ENCODE results near the gene FBXL12.
A peak's percentile ranks its signal among the peaks of the same experiment; 100 is the strongest.
"Not testable (repeated sequence)": the region's sequence is repeated elsewhere in the genome, so short reads cannot be mapped to it uniquely, and the experiment has no call there.

Gene FBXL12

DNA sequence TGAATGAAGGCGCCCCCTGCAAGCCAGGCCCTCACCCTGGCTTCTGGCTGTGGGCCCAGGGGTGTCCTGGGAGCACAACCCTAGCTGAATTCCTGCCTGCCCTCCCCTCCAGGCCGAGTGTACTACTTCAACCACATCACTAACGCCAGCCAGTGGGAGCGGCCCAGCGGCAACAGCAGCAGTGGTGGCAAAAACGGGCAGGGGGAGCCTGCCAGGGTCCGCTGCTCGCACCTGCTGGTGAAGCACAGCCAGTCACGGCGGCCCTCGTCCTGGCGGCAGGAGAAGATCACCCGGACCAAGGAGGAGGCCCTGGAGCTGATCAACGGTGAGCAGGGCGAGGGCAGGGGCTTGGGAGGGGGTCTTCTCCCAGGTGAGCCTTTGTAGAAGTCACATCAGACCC, 19.4 kb upstream of the FBXL12 start:
- no peak for DNase-seq (ENCODE audit: low read depth)

DNA sequence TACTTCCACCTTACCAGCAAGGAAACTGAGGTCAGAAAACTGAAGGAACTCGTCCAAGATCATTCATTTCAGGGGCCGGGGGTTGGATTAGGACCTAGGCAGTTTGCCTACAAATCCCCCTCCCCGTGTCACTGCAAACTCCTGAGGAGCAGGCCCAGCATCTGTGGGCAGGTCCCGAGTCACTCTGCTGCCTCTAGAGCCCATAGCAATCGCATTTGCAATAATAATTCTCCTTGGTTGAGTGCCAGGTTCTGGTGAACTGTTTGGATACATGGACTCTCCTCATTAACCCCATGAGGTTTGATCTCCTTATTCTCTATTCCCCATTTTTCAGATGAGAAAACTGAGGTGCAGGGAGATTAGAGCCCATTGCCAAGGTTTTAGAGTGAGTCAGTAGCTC, 17.1 kb upstream of the FBXL12 start:
- peak; percentile 64 for DNase-seq (ENCODE audit: low read depth)

DNA sequence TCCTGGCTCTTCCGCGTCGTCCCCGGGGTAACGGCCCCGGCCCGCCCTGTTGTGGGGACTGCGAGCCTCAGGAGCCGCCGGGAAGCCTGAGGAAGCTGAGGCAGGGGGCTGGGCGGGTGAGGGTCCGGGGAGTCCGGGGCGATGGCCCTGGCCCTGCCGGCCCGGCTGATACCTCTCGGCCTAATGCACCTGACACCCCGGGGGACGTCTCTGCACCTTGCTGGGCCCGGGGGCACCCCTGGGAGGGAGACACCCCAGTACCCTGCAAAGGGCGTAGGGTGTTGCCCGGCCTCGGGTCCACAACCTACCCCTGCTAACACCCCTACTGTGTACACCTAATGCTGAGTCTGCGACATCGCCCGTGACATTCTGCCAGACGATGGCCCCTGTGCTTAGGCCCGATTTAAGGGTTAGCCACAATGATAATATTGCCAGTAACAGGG, 16.6 kb upstream of the FBXL12 start:
- DNase-seq (ENCODE audit: low read depth): no peak

DNA sequence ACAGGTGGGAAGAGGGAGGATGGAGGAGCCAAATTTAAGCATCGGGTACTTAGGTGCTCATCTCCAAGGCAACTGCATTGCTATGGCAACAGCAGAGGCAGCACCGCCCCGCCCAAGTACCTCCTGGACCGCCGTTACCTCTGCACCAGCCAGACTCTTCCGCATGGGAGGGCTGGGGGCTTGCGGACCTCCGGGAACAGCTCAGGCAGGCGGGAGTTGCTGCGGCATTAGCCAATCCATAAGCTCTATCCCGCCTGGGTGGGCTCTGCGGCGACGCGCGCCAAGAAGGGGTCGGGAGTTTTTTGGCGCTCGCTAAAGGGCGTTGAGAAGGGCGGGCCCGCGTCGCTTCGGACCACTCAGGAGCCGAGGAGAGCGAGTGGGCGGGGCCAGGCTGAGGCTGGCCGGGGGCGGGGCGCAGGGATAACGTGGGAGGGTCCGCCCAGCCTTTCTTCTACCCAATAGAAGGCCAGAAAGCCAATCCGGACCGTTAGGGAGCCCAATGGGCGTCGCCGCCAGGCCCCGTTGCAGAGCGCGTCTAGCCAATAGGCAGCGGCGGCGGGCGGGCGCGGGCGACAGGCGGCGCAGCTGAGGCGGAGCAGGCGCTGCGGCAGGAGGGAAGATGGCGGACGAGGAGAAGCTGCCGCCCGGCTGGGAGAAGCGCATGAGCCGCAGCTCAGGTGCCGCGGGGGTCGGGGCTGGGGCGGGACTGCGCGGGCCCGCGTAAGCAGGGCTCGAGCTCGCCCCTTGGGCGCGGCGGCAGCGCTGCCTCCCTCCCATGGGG, 16.0 kb upstream of the FBXL12 start, which contains the start of gene PIN1:
Gene PIN1, plus strand, starts transcription at position 593 of the 781 bp plus-strand sequence. Its CDS starts 27 bp downstream, at position 620.
- DNase-seq (ENCODE audit: low read depth): peak; percentile 99

DNA sequence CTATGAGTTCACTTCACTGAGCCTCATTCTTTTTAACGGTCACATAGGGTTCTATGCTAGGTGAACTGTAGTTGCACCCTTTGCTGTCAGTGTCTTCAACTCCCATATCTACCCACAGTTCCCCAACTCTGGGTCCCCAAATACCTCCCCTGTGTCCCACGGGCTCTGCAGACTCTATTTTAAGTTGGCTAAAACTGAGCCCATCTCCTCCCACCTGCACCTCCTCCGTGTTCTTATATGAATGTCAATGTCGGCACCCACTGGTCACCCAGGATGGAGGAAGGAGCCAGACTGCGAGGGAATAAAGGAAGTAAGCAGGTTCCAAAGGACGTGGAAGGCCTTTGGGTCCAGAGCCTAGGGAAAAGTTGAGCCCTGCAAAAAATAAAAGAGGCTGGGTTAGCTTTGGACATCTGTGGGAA, 15.4 kb upstream of the FBXL12 start:
- DNase-seq (ENCODE audit: low read depth): no peak

DNA sequence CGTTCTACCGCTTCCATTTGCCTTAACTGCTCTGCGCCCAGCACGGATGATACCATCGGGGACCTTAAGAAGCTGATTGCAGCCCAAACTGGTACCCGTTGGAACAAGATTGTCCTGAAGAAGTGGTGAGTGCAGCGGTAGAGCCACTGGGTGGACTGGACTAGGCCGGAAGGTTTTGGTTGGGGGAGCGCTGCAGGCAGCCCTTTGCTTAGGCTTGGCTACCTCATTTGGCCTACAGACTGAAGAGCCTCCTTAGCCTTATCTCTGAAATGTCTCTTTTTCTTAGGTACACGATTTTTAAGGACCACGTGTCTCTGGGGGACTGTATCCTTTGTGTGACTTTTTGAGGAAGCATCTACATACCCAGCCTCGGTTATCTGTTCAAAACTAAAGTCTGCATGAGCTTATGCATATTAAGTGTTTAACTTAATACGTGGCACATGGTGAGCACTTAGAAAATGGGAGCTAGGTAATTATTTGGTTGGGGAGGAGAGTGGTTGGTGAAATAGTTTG, 9.7 kb upstream of the FBXL12 start:
- no peak for DNase-seq (ENCODE audit: low read depth)

DNA sequence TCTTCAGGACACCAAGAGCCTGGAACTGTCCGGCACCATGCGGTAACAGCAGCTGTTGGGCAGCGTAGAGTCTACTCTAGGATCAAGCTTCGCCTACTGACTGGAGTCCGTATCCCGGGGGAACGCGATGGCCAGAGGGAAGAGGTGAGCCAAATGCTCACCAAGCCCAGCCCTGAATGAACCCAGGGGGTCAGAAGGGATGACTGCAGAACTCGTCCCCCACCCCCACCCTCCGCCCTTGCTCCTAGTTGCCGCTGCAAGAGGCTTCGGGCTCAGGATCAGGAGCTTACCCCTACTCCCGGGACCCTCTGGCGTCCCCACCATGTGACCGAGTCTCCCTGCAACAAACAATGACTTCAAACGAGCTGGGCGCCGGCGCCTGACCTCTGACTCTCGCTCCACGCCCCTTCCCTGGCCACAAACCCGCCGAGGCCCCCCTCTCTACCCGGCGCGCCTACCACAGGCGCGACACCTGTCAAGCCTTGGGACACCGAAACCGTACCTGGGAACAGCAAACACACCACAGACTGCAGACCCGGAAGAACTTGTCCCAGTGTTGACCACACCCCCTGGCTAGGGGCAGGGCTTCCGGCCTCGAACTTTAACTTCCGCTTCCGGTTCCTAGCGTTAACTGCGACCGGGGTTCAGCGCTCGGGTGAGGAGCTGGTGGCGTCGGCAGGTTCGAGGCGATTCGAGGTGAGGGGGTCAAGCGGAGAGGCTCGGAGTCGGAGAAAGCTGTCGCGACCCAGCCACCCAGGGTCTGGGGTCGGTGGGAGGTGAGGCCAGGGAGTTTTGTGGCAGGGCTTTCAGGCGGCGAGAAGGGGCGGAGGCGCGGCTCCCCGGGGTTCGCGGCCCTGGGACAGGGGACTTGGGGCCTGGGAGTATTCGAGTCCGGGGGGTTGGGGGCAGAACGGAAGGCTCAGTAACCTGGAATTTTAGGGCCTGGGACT, 8.7 kb upstream of the FBXL12 start, which contains the start of gene UBL5:
Gene UBL5, plus strand, starts transcription at position 630 of the 950 bp plus-strand sequence. CDS start 420 bp downstream, outside the sequence.
- peak; percentile 87 for DNase-seq (ENCODE audit: low read depth)

DNA sequence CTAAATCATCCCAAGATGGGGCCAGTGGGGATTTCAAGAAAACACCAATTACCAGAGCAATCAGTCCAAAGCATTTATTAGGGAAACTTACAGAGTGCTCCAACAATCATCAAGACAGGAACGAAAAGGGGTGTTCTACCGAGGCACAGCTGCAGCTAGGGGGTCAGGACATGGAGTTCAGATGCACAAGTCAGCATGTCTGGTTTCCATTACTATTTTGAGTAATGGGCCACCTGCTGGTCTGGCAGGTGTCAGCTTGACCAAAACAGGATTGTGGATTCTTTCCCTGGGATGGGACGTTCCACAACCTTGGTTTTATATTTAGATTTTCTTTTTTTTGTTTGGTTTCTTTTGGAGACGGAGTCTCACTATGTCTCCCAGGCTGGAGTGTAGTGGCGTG, 4.9 kb upstream of the FBXL12 start:
- no peak for DNase-seq (ENCODE audit: low read depth)

DNA sequence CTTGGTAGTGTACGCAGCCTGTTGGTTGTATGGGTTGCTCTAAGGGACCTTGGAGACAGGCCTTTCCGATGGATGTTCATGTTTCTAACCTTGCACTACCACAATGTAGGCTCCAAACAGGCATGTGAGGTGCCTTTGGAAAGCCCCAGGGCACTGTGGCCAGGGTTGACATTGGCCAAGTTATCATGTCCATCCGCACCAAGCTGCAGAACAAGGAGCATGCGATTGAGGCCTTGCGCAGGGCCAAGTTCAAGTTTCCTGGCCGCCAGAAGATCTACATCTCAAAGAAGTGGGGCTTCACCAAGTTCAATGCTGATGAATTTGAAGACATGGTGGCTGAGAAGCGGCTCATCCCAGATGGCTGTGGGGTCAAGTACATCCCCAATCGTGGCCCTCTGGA, 1.2 kb upstream of the FBXL12 start:
- DNase-seq (ENCODE audit: low read depth): not testable (repeated sequence)

DNA sequence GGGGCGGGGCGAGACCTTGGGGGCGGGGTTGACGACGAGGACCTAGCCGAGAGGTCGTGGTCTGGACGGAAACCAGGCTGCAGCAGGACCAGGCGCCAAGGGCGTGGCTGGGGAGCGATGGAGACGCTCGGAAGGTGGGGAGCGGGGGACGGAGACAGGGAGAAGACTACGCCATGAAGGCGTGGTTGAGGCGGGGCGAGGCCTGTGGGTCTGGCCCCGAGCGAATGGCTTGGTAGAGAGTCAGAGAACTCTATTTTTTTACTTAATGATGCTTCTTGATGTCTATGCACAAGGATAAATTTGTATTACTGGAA, 674 bp upstream of the FBXL12 start:
- DNase-seq (ENCODE audit: low read depth): no peak

DNA sequence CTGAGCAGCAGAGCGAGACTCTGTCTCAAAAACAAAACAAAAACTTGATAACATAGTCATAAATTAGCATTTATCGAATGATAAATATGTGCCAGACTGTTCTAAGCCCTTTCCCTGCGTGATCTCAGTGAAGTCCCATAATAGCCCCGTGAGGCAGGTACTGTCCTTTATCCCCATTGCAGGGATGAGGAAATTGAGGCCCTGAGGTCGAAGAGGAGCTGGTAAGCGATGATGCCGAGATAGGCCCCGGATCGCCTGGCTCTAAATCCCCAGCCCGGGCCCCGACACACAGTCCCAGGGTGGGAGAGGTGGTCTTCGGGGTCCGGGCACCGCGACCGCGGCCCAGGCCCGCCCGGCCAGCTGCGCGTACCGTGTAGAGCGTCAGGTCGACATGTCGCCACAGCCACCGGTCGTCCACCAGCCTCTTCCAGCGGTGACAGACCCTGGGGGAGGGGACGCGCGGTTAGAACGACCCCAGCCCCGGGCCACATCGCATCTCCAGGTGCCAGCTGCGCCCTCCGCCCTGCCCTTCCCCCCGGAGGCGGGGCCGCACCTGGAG, 625 bp downstream of the FBXL12 start:
- DNase-seq (ENCODE audit: low read depth): no peak

DNA sequence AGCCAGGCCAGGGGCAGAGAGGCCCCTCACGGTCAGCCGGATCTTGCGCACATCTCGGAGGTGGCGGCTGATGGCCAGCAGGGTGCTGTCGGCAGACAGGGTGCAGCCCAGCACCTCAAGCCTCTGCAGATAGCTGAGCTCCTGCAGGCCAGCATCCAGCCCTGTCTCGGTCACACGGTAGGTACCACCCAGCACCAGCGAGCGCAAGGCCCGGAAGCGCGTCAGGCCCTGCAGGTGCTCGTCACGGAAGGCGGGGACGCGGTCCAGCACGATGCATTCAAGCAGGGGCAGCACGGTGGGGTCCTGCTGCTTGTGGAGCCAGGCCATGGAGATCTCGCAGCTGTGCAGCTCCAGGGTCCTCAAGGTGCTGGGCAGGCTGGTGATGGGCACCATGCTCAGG, 7.7 kb downstream of the FBXL12 start:
- DNase-seq (ENCODE audit: low read depth): no peak

DNA sequence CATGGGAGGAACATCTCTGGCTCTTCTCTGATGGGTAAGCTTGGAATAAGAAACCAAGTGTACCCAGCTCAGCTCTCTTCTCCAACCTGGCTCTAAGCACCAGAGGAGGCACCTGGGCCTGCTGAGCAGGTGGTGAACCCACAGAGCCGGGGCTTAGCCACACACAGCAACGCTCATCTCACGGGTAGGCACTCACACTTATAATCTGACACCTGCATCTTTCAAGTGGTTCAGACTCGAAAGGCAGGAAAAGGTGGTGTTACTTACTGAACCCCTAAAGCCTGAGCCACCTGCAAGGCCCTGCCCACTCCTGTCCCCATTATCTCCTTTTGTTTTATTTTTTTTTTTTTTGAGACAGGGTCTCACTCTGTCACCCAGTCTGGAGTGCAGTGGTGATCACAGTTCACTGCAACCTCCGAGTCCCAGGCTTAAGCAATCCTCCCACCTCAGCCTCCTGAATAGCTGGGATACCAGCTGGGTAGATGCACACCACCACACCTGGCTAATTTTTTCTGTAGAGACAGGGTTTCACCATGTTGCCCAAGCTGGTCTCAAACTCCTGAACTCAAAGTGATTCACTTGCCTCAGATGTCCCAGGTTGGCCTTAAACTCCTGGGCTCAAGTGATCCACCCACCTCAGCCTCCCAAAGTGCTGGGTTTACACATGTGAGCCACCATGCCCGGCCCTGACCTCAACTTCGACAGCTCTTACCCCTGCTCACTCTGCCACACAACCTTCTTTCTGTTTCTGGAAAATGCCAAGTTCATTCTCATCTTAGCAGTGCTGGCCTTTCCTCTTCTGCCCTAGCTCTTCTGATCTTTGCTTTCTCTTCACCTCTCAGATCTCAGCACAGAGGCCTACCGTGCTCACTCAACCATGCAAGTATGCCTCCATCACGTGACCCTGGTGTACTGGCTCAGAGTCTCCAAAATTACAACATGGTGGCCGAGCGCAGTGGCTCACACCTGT, 9.7 kb downstream of the FBXL12 start:
- no peak for DNase-seq (ENCODE audit: low read depth)

DNA sequence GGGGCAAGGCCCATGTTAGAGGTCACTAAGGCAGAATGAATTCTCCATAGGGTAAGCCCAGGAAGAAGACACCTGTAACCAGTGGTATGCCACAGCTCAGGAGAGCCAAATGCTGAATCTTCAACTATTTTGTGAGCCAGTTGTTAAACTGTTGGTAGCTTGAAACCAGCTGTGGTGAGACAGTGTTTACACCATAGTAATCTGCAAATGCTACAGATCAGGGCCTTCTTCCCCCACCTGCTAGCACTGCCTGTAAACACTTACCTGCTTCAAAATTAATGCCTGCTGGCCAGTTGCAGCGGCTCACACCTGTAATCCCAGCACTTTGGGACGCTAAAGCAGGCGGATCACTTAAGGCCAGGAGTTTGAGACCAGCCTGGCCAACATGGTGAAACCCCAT, 12.1 kb downstream of the FBXL12 start:
- no peak for DNase-seq (ENCODE audit: low read depth)

DNA sequence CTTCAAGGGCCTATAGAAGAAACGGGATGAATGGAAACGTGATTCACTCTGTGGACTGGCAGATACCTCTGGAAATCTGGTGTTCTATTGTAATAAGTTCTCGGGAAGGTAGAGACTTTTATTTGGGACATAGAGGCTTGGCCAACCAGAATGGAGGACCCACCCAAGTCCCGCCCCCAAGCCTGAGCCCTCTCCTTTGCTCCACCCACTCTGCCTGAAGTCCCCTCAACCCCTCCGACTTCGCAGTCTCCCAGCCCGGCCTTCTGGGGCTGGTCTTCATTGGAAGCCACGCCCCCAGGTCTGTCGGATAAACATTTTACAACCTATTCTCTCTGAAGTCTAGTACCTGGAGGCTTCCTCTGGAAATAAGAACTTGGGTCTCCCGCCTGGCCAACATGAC, 16.9 kb downstream of the FBXL12 start:
- no peak for DNase-seq (ENCODE audit: low read depth)

DNA sequence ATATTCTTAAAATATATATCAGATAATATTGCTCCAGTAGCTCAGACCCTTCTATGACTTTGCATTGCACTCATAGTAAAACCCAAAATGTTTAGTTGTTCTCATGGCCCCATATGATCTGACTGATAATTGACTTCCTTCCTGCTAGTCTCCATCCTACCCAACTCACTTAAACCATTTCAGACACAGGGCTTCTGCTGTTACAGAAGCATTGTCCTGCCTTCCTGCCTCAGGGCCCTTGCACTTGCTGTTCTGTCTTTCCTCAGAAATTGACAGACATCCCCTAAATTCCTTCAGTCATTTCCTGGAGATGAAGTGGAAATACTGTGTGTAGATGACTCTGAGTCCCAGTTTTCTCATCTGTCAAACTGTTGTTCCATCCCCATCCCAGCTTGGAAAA, 19.7 kb downstream of the FBXL12 start:
- no peak for DNase-seq (ENCODE audit: low read depth)

DNA sequence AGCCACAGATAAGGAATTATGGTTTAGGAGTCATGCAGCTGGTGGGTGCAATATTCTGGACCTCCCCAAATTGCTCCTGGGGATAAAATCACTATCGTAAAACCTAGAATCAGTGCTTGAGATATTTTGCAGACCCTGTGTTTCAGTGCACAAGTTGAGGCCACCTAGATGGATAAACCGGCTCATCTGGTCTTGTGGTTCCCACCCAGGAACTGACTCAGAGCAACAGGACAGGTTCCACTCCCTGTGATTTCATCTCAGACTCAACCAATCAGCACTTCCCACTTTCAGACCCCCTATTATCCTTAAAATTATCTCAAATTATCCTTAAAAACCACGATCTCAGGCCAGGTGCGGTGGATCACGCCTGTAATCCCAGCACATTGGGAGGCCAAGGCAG, 21.0 kb downstream of the FBXL12 start:
- DNase-seq (ENCODE audit: low read depth): no peak

DNA sequence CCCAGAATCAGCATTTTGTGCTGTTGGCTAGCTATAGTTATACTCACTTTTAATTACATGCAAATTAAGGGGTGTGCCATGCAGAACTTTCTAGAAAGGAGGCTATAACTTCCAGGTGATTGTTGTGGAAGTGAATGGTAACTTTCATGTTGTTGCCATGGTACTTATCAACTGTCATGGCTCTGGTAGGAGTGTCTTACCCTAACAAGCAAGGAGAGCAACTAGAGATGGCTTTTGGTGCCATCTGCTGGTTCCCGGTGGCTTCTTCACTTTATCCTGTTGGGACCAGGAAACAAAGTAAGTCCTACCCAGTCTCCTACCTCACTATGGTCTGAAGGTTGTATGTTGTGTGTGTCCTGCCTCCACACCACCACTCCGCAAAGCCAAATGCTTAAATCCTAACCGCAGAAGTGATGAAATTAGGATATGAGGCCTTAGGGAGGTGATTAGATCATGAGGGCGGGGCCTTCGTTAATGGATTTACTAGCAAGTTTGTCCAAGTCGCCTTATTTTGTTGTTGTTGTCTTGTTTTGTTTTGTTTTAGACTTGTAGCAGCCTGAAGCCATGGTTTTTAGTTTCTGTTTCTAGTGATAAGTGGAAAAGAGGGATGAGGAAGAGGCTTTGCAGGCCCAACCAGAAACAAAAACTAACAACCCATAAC, 22.6 kb downstream of the FBXL12 start:
- DNase-seq (ENCODE audit: low read depth): peak; percentile 89

DNA sequence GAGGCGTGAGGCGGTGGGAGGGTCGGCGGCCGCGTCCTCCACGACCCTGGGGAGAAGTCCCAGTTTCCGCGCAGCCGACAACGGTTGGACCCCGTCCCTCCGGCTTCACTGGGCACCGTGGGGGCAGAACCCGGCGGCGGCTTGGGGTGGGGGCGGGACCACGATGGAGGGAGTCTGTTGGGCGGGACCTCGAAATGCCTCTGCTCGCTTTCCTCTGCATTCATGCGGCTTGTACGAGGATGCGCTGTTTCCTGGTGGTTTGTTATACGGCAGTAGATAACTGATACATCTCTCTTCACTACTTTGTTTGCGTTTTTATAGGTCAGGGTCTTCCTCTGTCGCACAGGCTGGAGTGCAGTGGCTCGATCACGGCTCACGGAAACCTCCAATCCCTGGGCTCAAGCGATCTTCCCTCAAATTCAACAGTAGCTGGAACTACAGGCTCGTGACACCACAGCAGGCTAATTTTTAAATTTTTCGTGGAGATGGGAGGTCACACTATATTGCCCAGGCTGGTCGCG, 25.7 kb downstream of the FBXL12 start:
- DNase-seq (ENCODE audit: low read depth): peak; percentile 60
